HepG2 (cell line): ENCODE data around the gene MTX1.
"Not testable (repeated sequence)": the region's sequence is repeated elsewhere in the genome, so short reads cannot be mapped to it uniquely, and the experiment has no call there.

ENCODE experiments used
- HMG20A ChIP-seq: IDR thresholded peaks from 2 replicates; pipeline ENCODE4 v1.6.1; 2016; ENCODE audit warnings: borderline replicate concordance
- KAT8 ChIP-seq: IDR thresholded peaks from 2 replicates; pipeline ENCODE4 v1.6.1; 2016; ENCODE audit warnings: missing genetic modification reagents, missing compliant biosample characterization
- NR2F2 ChIP-seq: IDR thresholded peaks from 2 replicates; pipeline ENCODE4 v1.6.1; 2012; ENCODE audit warnings: low read depth, inconsistent platforms, borderline replicate concordance
- POLR2A ChIP-seq, 2 experiments: IDR thresholded peaks; 2 replicates each; pipeline ENCODE4 v1.6.1; 2011; ENCODE audit warnings: low read depth in 2 of 2, low read length in 2 of 2, mild to moderate bottlenecking in 1 of 2, moderate library complexity in 1 of 2; ENCODE audit not compliant: insufficient read depth in 1 of 2
- SRSF1 ChIP-seq: fragments of 200-400 bp; formaldehyde crosslinking; optimal IDR thresholded peaks from 2 replicates; pipeline ENCODE3; 2017; ENCODE audit warnings: mild to moderate bottlenecking, low read depth, low read length, moderate library complexity
- ZNF431 ChIP-seq: sonication (generic); formaldehyde crosslinking; IDR thresholded peaks from 2 replicates; pipeline ENCODE4 v1.9.0; 2022; ENCODE audit warnings: missing genetic modification reagents, low read depth, mild to moderate bottlenecking, borderline replicate concordance
- ZNF510 ChIP-seq: sonication (generic); formaldehyde crosslinking; IDR thresholded peaks from 2 replicates; pipeline ENCODE4 v1.4.0; 2020; ENCODE audit warnings: low read depth, mild to moderate bottlenecking, missing genetic modification reagents
- TF ChIP-seq, protein P1 (sequence below): sonication (generic); formaldehyde crosslinking; IDR thresholded peaks from 2 replicates; pipeline ENCODE4 v1.8.0; 2022; ENCODE audit warnings: mild to moderate bottlenecking, missing genetic modification reagents; ENCODE audit not compliant: insufficient replicate concordance
- TF ChIP-seq, protein P2 (sequence below): sonication (generic); formaldehyde crosslinking; IDR thresholded peaks from 2 replicates; pipeline ENCODE4 v1.5.1; 2020; ENCODE audit warnings: mild to moderate bottlenecking, missing genetic modification reagents, moderate library complexity
- TF ChIP-seq, protein P3 (sequence below): sonication (generic); formaldehyde crosslinking; IDR thresholded peaks from 2 replicates; pipeline ENCODE4 v1.5.0; 2020; ENCODE audit warnings: mild to moderate bottlenecking, missing genetic modification reagents, moderate library complexity

DNA sequence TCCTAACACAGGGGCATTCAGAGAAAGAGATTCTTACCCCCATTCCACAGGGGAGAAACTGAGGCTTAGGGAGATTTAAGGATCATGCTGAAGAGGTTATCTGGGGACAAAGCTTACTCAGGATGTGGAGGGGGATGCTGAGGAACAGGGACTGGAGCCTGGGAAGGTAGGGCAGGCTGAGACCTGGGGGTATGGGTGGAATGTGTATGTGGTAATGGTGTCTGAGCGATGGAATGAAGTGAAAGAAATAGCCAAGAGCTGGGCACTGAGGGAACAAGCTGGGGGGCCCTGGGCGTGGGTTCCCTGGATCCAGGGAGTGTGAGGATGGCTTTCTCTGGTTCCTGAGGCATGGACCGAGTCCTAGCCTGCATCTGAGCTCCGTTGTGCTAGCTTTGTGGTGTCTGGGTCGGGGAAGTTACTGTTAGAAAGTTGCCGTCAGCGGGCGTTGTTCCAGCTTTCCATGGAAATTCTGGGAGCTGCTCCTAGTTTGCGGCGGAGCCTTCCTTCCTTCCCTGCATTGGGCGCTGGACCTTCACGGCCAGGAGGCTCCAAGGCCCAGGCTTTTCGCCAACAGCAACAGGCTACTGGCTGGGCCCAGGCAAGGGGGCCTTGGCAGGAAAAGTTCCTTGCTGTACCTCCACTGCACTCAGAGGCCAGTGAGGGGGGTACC is 3.0 kb downstream of the MTX1 start:
- not testable (repeated sequence) for TF ChIP-seq ZNF510 (CRISPR knock-in tag); ZNF431; SRSF1; NR2F2; KAT8 (CRISPR knock-in tag); POLR2A (IDR thresholded peaks at IDR 0.05; ENCODE audit: insufficient read depth in 1 of 2, low read depth in 2 of 2, low read length in 2 of 2); HMG20A
- TF ChIP-seq, protein P1, sequence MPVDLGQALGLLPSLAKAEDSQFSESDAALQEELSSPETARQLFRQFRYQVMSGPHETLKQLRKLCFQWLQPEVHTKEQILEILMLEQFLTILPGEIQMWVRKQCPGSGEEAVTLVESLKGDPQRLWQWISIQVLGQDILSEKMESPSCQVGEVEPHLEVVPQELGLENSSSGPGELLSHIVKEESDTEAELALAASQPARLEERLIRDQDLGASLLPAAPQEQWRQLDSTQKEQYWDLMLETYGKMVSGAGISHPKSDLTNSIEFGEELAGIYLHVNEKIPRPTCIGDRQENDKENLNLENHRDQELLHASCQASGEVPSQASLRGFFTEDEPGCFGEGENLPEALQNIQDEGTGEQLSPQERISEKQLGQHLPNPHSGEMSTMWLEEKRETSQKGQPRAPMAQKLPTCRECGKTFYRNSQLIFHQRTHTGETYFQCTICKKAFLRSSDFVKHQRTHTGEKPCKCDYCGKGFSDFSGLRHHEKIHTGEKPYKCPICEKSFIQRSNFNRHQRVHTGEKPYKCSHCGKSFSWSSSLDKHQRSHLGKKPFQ = not testable (repeated sequence)
- TF ChIP-seq, protein P2, sequence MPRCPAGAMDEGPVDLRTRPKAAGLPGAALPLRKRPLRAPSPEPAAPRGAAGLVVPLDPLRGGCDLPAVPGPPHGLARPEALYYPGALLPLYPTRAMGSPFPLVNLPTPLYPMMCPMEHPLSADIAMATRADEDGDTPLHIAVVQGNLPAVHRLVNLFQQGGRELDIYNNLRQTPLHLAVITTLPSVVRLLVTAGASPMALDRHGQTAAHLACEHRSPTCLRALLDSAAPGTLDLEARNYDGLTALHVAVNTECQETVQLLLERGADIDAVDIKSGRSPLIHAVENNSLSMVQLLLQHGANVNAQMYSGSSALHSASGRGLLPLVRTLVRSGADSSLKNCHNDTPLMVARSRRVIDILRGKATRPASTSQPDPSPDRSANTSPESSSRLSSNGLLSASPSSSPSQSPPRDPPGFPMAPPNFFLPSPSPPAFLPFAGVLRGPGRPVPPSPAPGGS = not testable (repeated sequence)
- TF ChIP-seq, protein P3, sequence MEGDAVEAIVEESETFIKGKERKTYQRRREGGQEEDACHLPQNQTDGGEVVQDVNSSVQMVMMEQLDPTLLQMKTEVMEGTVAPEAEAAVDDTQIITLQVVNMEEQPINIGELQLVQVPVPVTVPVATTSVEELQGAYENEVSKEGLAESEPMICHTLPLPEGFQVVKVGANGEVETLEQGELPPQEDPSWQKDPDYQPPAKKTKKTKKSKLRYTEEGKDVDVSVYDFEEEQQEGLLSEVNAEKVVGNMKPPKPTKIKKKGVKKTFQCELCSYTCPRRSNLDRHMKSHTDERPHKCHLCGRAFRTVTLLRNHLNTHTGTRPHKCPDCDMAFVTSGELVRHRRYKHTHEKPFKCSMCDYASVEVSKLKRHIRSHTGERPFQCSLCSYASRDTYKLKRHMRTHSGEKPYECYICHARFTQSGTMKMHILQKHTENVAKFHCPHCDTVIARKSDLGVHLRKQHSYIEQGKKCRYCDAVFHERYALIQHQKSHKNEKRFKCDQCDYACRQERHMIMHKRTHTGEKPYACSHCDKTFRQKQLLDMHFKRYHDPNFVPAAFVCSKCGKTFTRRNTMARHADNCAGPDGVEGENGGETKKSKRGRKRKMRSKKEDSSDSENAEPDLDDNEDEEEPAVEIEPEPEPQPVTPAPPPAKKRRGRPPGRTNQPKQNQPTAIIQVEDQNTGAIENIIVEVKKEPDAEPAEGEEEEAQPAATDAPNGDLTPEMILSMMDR (CRISPR knock-in tag) = not testable (repeated sequence)
